GM19238 (cell line): ENCODE measurements around the gene NTMT1.
"Not testable (repeated sequence)": the region's sequence is repeated elsewhere in the genome, so short reads cannot be mapped to it uniquely, and the experiment has no call there.

ENCODE experiments used
- DNase-seq: peaks from one replicate; pipeline ENCODE4 v3.0.0; 2011; ENCODE audit warnings: low spot score; ENCODE audit not compliant: insufficient read length

The NTMT1 gene

GRCh38 chr9:129615407-129616285, 10.3 kb upstream of the NTMT1 start:
- no peak for DNase-seq

GRCh38 chr9:129617167-129617566, 8.8 kb upstream of the NTMT1 start:
- DNase-seq, result no peak

DNA sequence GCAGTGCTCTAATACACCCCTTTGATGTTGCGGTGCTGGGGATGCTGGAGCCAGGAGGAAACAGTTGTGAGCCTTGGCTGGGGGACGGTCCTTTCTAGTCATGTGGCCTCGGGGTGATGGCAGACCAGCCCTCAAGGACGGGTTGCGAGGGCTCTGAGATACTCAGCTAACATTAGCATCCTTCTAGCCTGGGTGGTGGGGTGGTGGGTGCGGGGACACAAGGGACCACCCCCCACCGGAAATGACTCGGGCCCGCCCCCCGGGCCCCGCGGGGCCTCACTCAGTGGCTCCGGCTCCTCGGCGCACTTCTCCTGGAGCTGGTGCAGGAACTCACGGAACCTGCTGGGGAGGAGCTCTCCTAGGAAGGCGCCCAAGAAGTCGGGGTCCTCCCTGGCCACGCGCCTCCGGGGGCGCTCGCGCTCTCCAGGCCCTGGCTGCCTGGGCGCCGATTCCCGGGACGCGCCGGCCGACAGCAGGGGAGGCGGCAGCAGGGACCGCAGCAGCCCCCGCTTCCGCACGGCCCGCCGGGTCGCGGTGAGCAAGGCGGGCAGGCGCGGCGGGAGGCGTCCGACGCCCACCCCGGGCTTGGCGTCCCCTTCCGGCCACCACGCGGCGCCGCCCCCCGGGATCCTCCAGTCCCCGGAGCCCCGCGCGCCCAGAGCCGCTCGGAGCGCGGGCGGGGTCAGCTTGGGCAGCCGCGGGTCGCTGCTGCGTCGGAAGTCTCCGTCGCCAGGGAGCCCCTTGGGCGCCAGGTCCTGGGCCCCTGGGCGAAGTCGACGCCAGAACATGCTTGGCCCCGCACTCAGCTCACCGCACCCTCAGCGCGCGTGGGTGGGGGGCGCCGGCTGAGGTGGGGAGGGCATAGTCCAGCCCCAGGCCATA, 5.9 kb upstream of the NTMT1 start:
- DNase-seq, result no peak

- no peak for DNase-seq
Measured at GRCh38 chr9:129620669-129621295, 5.2 kb upstream of the NTMT1 start, which contains the start of gene C9orf50. Gene C9orf50 (minus strand): TSS chr9:129621101. CDS start chr9:129620574, 527 bp downstream.

- DNase-seq, result no peak
Measured at GRCh38 chr9:129623331-129623730, 2.6 kb upstream of the NTMT1 start.

DNA sequence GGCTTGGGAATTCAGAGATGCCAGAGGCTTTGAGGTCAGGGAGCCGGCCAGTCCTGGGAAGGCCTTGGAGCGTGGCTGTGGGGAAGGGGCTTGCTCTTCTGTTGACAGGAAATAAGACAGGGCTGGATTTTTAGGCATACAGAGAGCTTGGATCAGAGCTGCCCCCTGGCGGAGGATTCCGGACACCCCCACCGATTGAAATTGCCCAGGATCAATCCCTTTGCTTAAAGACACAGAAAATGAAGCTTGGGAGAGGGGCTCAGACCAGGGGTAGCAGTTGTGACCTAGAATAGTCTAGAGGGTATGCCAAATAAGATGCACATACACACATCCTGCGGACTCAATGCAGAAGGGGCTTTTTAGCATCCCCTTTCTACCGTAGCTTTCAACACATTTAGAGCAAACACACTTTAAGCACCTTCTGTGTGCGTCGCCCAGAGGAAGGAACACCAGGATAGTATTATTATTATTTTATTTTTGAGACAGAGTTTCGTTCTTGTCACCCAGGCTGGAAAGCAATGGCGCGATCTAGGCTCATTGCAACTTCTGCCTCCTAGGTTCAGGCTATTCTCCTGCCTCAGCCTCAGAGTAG, 1.7 kb upstream of the NTMT1 start:
- peak; percentile 64 for DNase-seq

DNA sequence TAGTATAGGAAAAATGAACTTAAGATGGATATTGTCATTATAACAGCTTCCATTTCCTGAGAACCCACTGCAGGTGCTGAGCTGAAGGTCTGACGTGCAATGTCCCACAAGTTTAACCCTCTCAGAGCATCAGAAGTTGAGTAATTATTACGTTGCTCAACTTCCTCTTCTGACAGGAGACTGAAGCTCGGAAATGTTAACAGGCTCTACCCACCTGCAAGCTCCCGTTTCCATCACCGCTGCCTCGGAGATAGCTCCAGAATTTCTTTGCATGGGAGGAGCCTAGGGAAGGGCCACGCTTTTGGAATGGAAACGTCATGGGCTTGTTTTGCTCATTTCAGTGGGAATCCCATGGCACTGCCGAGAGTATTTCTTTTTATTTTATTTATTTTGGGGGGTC, 1.0 kb upstream of the NTMT1 start:
- no peak for DNase-seq

DNA sequence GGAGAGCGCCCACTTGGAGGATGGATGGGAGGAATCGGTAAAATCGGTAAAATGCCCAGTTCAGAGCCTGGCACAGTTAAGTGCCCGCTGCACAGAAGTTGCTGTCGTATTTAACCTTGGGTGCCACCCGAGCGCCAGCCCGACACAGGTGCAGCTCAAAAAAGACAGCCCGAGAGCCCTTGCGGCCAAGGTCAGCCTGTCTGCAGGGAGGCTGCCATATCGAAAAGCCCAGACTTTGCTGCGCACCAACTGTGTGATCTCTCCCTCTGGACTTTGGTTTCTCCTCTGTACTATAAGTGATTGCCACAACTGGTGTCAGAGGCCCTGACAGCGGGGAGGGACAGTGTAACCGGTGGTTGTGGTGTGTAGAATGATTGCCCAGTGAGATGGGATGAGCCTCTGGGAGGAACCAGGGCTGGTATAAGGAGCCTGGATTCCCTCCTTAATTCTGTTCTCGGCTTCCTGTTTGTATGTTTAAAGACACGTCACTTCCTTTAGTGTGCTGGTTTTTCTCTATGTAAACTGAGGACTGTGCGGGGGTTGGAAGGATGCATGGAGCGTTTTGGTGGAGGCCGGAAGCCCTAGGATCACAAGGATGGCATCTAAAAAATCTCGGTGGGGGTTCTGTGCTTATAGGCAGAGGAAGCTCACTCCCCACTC, 792 bp downstream of the NTMT1 start:
- DNase-seq, result peak; percentile 50

GRCh38 chr9:129627556-129628440, 1.8 kb downstream of the NTMT1 start:
- DNase-seq, result no peak

- no peak for DNase-seq
Measured at GRCh38 chr9:129628709-129629108, 2.7 kb downstream of the NTMT1 start.

DNA sequence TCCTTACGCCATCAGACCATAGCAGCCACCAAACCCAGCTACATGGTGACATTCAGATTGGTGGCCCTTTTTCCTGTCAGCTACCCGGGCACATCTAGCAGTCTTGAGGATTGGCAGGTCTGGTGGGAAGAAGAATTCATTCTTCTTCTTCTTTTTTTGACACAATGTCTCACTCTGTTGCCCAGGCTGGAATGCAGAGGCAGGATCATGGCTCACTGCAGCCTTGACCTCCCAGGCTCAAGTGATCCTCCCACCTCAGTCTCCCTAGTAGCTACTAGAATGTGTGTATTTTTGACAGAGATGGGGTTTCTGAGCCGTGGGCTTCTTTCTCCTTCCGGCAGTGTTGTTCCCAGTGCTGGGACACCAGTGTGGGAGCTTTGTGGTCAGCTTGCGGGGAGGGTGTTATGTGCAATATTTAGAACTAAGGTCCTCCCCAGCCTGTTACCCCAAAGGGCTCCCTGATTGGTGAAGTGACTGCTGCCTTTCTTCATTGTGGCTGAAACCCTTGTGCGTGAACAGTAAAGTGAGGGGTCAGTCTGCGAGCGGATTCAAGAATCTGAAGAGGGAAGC, 3.4 kb downstream of the NTMT1 start:
- DNase-seq, result no peak

GRCh38 chr9:129630967-129631673, 5.2 kb downstream of the NTMT1 start:
- no peak for DNase-seq

- DNase-seq, result no peak
Measured at GRCh38 chr9:129631674-129632129, 5.7 kb downstream of the NTMT1 start.

DNA sequence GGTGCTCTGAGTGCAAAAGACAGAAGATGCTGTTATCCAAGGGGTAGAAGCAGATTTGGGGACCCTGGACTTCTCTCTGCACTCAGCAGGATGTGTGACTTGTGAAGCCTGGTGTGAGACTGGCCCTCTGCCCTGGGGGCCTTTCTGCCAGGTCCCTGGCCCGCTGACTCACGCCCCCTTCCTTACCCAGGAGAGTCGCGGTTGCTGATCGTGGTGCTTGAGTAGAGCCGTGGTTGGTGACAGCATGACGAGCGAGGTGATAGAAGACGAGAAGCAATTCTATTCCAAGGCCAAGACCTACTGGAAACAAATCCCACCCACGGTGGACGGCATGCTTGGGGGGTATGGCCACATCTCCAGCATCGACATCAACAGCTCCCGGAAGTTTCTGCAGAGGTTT, 6.5 kb downstream of the NTMT1 start:
- no peak for DNase-seq

DNA sequence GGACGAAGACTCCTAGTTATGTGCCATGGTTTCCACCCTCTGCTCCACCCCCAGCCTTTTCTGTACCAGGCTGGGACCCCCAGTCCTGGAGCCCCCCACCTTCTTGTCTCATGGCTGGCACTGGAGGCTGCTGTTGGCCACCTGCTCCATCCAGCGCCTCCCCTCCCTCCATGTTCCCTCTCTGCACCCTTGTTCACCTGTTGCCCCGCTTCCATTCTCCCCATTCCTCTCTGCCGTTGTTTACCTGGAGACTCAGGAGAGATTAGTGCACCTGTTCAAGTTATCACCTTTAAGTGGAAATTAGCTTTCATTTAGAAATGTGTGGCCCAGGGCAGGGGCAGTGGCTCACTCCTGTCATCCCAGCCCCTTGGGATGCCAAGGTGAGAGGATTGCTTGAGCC, 7.2 kb downstream of the NTMT1 start:
- no peak for DNase-seq

DNA sequence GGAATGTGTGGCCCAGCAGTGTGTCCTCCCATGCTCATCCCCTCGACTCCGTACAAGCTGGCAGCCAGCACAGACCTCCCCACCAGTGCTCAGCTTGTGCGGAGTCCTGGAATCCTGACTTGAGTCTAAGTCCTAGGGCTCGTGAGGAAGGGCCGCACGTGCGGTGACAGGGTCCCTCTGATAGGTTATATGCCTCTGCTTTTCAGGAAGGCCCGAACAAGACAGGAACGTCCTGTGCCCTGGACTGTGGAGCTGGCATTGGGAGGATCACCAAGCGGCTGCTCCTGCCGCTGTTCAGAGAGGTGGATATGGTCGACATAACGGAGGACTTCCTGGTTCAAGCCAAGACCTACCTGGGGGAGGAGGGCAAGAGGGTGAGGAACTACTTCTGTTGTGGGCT, 7.9 kb downstream of the NTMT1 start:
- no peak for DNase-seq

DNA sequence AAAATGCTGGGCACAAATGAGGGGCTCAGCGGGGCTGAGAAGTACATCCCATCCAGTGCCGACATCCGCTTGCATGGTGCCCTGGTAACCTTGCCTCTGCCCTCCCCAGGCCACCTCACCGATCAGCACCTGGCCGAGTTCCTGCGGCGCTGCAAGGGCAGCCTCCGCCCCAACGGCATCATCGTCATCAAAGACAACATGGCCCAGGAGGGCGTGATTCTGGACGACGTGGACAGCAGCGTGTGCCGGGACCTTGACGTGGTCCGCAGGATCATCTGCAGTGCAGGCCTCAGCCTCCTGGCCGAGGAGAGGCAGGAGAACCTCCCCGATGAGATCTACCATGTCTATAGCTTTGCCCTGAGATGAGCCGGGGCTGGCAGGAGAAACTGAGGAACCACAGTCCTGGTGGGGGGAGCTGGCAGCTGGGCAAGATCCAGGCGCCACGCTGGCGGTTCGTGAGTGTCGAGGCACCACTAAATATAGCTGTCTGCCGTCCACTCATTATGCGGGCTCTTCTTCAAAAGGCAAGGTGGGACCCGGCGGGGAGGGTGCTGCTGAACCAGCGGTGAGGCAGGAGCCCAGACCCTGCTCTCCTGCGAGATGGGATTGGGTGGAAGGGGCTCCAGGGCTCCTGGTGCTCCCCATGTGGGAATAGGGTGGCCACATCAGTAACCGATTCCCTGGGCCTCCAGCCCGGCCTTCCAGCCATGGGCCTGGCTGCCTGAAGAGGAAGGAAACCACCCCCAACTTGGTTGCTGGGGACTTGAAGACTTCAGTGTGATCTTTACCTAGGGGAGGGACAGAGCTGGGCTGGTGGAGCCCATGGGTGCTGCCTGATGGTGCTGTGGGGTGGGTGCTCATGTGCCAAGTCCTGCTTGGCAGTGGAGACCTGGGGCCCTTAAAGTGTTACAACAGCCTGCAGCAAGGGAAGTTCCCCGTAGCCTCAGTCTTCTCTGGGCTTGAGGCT, 9.4 kb downstream of the NTMT1 start:
- DNase-seq, result no peak

GRCh38 chr9:129636343-129636742, 10.4 kb downstream of the NTMT1 start:
- not testable (repeated sequence) for DNase-seq
